GM12878 (cell line): ENCODE measurements around the gene ZNF385C.

Experiments
- CHD1 ChIP-seq: IDR thresholded peaks from 2 replicates; pipeline ENCODE4 v1.6.1; 2012; ENCODE audit warnings: low read depth, low read length, improper control_type of control experiment
- HDAC6 ChIP-seq: fragments of 200-600 bp; sonication (generic); IDR thresholded peaks from one replicate; pipeline ENCODE4 v1.8.0; 2017; ENCODE audit warnings: antibody characterized with exemption; ENCODE audit not compliant: unreplicated experiment
- POLR2AphosphoS2 ChIP-seq: IDR thresholded peaks from 2 replicates; pipeline ENCODE4 v1.6.1; 2011; ENCODE audit warnings: low read depth, mild to moderate bottlenecking, low read length, improper control_type of control experiment, moderate library complexity
- SP1 ChIP-seq: IDR thresholded peaks from one replicate; pipeline ENCODE4 v1.6.1; 2011; ENCODE audit warnings: low read depth, low read length
- YY1 ChIP-seq: IDR thresholded peaks from 2 replicates; pipeline ENCODE4 v1.6.1; 2011; ENCODE audit warnings: low read depth, mild to moderate bottlenecking, low read length
- ZNF274 ChIP-seq: IDR thresholded peaks from one replicate; pipeline ENCODE4 v1.8.0; 2011; ENCODE audit not compliant: insufficient read length, insufficient read depth
- TF ChIP-seq, protein P1 (sequence below), 3 experiments: IDR thresholded peaks in 2 of 3; conservative IDR thresholded peaks in 1 of 3; 2 replicates each; pipeline ENCODE4 v1.5.1; 2011; ENCODE audit warnings: low read depth in 3 of 3, low read length in 3 of 3, mild to moderate bottlenecking in 3 of 3, control low read depth in 2 of 3, moderate library complexity in 2 of 3, inconsistent platforms in 1 of 3, mixed read lengths in 1 of 3; ENCODE audit not compliant: control insufficient read depth in 2 of 3, insufficient read depth in 1 of 3; ENCODE audit errors: extremely low read depth in 1 of 3
- TF ChIP-seq, protein P2 (sequence below): IDR thresholded peaks from 2 replicates; pipeline ENCODE4 v1.6.1; 2012; ENCODE audit warnings: mild to moderate bottlenecking, low read depth, low read length
- TF ChIP-seq, protein P3 (sequence below): fragments of 450-650 bp; formaldehyde crosslinking; IDR thresholded peaks from 2 replicates; pipeline ENCODE4 v1.5.0; 2022; ENCODE audit warnings: mild to moderate bottlenecking, missing genetic modification characterization

DNA sequence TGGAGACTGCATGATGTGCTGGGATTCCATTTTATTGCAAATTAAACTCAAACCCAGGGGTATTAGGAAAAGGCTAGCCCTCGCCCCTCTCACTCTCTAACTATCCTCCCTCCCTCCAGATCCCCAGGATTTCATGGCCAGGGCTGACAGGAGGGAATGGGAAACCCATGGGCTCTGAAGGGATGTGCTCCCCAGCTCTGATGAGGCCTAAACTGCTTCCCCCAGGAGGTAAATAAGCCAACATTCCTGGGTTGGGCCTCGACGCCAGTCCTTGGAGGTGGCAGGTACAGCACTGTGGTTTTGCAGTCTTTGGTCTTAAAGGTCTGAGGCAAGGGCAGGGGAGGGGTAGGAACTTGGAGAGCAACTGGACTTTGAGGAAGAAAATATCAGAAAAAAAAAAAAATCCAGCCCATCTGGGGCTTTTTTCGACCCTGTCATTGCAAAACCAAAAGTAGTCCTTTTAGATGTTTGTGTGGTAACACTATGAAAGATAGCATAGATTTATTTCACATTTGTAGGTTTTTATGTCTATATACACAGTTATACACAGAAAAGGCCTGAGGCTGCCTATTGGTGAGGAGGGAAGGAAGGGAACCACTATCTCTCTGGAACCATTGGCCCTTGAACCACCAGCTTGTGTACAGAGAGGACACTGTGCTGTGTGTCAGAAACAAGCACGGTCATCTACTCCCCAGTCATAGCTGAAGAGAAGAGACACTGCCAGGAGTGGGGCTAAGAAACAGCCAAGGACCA is 59.9 kb downstream of the ZNF385C start:
- TF ChIP-seq HDAC6 (no peak), CHD1 (no peak), SP1 (no peak), YY1 (no peak), ZNF274 (no peak), POLR2AphosphoS2 (no peak)
- TF ChIP-seq, protein P1, sequence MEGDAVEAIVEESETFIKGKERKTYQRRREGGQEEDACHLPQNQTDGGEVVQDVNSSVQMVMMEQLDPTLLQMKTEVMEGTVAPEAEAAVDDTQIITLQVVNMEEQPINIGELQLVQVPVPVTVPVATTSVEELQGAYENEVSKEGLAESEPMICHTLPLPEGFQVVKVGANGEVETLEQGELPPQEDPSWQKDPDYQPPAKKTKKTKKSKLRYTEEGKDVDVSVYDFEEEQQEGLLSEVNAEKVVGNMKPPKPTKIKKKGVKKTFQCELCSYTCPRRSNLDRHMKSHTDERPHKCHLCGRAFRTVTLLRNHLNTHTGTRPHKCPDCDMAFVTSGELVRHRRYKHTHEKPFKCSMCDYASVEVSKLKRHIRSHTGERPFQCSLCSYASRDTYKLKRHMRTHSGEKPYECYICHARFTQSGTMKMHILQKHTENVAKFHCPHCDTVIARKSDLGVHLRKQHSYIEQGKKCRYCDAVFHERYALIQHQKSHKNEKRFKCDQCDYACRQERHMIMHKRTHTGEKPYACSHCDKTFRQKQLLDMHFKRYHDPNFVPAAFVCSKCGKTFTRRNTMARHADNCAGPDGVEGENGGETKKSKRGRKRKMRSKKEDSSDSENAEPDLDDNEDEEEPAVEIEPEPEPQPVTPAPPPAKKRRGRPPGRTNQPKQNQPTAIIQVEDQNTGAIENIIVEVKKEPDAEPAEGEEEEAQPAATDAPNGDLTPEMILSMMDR (IDR thresholded peaks at IDR 0.05 in 2 of 3, conservative IDR thresholded peaks at IDR 0.05 in 1 of 3; ENCODE audit: control insufficient read depth in 2 of 3, extremely low read depth in 1 of 3, insufficient read depth in 1 of 3, low read depth in 3 of 3, low read length in 3 of 3): no peak
- TF ChIP-seq, protein P2, sequence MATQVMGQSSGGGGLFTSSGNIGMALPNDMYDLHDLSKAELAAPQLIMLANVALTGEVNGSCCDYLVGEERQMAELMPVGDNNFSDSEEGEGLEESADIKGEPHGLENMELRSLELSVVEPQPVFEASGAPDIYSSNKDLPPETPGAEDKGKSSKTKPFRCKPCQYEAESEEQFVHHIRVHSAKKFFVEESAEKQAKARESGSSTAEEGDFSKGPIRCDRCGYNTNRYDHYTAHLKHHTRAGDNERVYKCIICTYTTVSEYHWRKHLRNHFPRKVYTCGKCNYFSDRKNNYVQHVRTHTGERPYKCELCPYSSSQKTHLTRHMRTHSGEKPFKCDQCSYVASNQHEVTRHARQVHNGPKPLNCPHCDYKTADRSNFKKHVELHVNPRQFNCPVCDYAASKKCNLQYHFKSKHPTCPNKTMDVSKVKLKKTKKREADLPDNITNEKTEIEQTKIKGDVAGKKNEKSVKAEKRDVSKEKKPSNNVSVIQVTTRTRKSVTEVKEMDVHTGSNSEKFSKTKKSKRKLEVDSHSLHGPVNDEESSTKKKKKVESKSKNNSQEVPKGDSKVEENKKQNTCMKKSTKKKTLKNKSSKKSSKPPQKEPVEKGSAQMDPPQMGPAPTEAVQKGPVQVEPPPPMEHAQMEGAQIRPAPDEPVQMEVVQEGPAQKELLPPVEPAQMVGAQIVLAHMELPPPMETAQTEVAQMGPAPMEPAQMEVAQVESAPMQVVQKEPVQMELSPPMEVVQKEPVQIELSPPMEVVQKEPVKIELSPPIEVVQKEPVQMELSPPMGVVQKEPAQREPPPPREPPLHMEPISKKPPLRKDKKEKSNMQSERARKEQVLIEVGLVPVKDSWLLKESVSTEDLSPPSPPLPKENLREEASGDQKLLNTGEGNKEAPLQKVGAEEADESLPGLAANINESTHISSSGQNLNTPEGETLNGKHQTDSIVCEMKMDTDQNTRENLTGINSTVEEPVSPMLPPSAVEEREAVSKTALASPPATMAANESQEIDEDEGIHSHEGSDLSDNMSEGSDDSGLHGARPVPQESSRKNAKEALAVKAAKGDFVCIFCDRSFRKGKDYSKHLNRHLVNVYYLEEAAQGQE: no peak
- TF ChIP-seq, protein P3, sequence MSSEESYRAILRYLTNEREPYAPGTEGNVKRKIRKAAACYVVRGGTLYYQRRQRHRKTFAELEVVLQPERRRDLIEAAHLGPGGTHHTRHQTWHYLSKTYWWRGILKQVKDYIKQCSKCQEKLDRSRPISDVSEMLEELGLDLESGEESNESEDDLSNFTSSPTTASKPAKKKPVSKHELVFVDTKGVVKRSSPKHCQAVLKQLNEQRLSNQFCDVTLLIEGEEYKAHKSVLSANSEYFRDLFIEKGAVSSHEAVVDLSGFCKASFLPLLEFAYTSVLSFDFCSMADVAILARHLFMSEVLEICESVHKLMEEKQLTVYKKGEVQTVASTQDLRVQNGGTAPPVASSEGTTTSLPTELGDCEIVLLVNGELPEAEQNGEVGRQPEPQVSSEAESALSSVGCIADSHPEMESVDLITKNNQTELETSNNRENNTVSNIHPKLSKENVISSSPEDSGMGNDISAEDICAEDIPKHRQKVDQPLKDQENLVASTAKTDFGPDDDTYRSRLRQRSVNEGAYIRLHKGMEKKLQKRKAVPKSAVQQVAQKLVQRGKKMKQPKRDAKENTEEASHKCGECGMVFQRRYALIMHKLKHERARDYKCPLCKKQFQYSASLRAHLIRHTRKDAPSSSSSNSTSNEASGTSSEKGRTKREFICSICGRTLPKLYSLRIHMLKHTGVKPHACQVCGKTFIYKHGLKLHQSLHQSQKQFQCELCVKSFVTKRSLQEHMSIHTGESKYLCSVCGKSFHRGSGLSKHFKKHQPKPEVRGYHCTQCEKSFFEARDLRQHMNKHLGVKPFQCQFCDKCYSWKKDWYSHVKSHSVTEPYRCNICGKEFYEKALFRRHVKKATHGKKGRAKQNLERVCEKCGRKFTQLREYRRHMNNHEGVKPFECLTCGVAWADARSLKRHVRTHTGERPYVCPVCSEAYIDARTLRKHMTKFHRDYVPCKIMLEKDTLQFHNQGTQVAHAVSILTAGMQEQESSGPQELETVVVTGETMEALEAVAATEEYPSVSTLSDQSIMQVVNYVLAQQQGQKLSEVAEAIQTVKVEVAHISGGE: no peak
